Measurements from ENCODE around the gene CELSR1. TPM values are rescaled to one million over a fixed set of nuclear protein-coding genes. Genes with fewer than 3 reads are reported as not detected.
A peak's percentile ranks its signal among the peaks of the same experiment; 100 is the strongest.

CELSR1 gene
- total and polyA plus RNA-seq, 2 donors (not counting 1 experiment from before 2014, with no cell fraction given), result 30.2 to 34.8 TPM

DNA sequence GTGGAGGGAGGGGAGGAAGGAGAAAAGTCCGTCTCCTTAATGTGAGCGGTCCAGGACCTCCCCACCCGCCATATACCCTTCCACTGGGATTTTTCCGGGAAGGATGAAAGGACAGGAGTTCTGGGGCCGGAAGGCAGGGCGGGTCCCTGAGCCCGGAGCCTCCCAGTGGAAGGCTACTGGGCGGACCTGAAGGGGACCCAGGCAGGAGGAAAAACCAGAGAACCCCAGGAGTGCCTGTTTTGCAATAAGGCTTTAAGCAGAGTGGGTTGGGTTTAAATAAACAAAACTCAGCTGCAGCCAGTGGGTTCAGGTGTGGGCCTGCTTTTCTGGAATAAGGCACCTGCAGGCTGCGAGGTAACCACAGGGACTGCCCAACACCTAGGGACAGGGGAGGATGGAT, 1.7 kb upstream of the CELSR1 start:
- Histone ChIP-seq H3K4me3 (ENCODE audit: control extremely low read depth in 1 of 5, extremely low read depth in 1 of 5, insufficient read depth in 1 of 5, low read depth in 2 of 5, low read length in 4 of 5) (no peak overlapping the region), H2AFZ (ENCODE audit: insufficient read depth, low read depth, low read length, poor library complexity, severe bottlenecking) (no peak overlapping the region), H3K36me3 (replicated peaks in 1 of 2; ENCODE audit: control extremely low read depth in 1 of 2, control insufficient read depth in 1 of 2, extremely low read depth in 1 of 2, insufficient read depth in 2 of 2, low read length in 1 of 2) (no peaks in the 10 kb centered on the region), H3K27me3 (replicated peaks in 1 of 4; ENCODE audit: control extremely low read depth in 1 of 4, control insufficient read depth in 3 of 4, insufficient read depth in 4 of 4, low read length in 3 of 4) (peaks cover 0 to 54% (median 19%) of the 10 kb centered on the region in 4 experiments), H3K27ac (ENCODE audit: low read length in 2 of 2) (no peak overlapping the region), H3K4me2 (replicated peaks; ENCODE audit: low read depth, low read length, poor library complexity, severe bottlenecking) (no peak overlapping the region), H3K4me1 (ENCODE audit: control insufficient read depth in 2 of 2, insufficient read depth in 2 of 2, low read length in 2 of 2) (peaks cover 11 to 18% of the 10 kb centered on the region in 2 donors), H3K79me2 (ENCODE audit: control insufficient read depth, insufficient read depth, low read length) (no peaks in the 10 kb centered on the region), H3K9ac (ENCODE audit: low read length) (no peak overlapping the region), H3K9me3 (ENCODE audit: control extremely low read depth in 1 of 3, control insufficient read depth in 2 of 3, insufficient read depth in 1 of 3, low read length in 2 of 3) (peaks cover 0 to 14% (median 0%) of the 10 kb centered on the region in 3 donors), H4K20me1 (ENCODE audit: control insufficient read depth, insufficient read depth, low read length, poor library complexity, severe bottlenecking) (no peaks in the 10 kb centered on the region)
- Mint-ChIP-seq H3K4me3 (peak overlapping the region; percentile 74), H3K27me3 (peaks cover 53% of the 10 kb centered on the region), H3K27ac (no peak overlapping the region), H3K4me1 (peaks cover 11% of the 10 kb centered on the region), H3K9me3 (ENCODE audit: insufficient read depth) (no peaks in the 10 kb centered on the region)
- POLR2A ChIA-PET, result no interaction called here
- no peak for TF ChIP-seq EZH2 (IDR thresholded peaks at IDR 0.05; ENCODE audit: borderline replicate concordance, insufficient read depth, low read depth, low read length, poor library complexity, severe bottlenecking)
- TF ChIP-seq, protein P1, sequence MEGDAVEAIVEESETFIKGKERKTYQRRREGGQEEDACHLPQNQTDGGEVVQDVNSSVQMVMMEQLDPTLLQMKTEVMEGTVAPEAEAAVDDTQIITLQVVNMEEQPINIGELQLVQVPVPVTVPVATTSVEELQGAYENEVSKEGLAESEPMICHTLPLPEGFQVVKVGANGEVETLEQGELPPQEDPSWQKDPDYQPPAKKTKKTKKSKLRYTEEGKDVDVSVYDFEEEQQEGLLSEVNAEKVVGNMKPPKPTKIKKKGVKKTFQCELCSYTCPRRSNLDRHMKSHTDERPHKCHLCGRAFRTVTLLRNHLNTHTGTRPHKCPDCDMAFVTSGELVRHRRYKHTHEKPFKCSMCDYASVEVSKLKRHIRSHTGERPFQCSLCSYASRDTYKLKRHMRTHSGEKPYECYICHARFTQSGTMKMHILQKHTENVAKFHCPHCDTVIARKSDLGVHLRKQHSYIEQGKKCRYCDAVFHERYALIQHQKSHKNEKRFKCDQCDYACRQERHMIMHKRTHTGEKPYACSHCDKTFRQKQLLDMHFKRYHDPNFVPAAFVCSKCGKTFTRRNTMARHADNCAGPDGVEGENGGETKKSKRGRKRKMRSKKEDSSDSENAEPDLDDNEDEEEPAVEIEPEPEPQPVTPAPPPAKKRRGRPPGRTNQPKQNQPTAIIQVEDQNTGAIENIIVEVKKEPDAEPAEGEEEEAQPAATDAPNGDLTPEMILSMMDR (IDR thresholded peaks at IDR 0.05), result no peak
- intact Hi-C loops (cut with micrococcal nuclease), result no loop called here
- no peak for DNase-seq
- ATAC-seq (ENCODE audit: low read depth), result no peak
- WGBS (ENCODE audit: insufficient coverage), result 75% methylated on average over 6 of the region's 9 CpGs
- CTCF ChIA-PET, result interaction anchor here (1.2 to 6.8 kb wide), 3 partner anchors 25 to 172 kb away, joined by 4 to 142 read pairs (median 13); no protein-coding TSS in a partner anchor

DNA sequence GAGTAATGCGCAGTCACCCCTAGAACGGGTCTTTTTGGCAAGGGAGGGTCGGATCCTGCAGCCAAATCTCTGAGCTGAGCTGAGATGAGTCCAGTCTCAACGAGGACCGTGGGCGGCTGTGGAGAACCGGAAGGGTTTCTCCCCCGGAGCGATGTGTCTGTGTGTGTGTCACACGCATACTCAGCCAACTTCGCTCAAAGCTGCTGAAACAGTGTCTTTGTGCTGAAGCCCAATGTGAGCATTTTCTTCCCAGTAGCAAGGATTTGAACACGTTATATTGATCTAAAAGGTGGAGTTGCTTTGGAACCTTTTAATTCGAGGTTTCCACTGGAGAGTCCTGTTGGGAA, 1.4 kb upstream of the CELSR1 start:
- ATAC-seq (ENCODE audit: low read depth) (no peak), DNase-seq (no peak)
- Histone ChIP-seq H3K79me2 (ENCODE audit: control insufficient read depth, insufficient read depth, low read length) (no peaks in the 10 kb centered on the region), H3K36me3 (replicated peaks in 1 of 2; ENCODE audit: control extremely low read depth in 1 of 2, control insufficient read depth in 1 of 2, extremely low read depth in 1 of 2, insufficient read depth in 2 of 2, low read length in 1 of 2) (no peaks in the 10 kb centered on the region), H4K20me1 (ENCODE audit: control insufficient read depth, insufficient read depth, low read length, poor library complexity, severe bottlenecking) (no peaks in the 10 kb centered on the region), H3K9me3 (ENCODE audit: control extremely low read depth in 1 of 3, control insufficient read depth in 2 of 3, insufficient read depth in 1 of 3, low read length in 2 of 3) (peaks cover 0 to 14% (median 0%) of the 10 kb centered on the region in 3 donors), H2AFZ (ENCODE audit: insufficient read depth, low read depth, low read length, poor library complexity, severe bottlenecking) (no peak overlapping the region), H3K4me1 (ENCODE audit: control insufficient read depth in 2 of 2, insufficient read depth in 2 of 2, low read length in 2 of 2) (peaks cover 11 to 18% of the 10 kb centered on the region in 2 donors), H3K4me3 (ENCODE audit: control extremely low read depth in 1 of 5, extremely low read depth in 1 of 5, insufficient read depth in 1 of 5, low read depth in 2 of 5, low read length in 4 of 5) (no peak overlapping the region), H3K27me3 (replicated peaks in 1 of 4; ENCODE audit: control extremely low read depth in 1 of 4, control insufficient read depth in 3 of 4, insufficient read depth in 4 of 4, low read length in 3 of 4) (peaks cover 0 to 54% (median 19%) of the 10 kb centered on the region in 4 experiments), H3K27ac (ENCODE audit: low read length in 2 of 2) (no peak overlapping the region), H3K4me2 (replicated peaks; ENCODE audit: low read depth, low read length, poor library complexity, severe bottlenecking) (peak overlapping the region; percentile 82), H3K9ac (ENCODE audit: low read length) (no peak overlapping the region)
- H3K4me3 Mint-ChIP-seq, result peak overlapping the region; percentile 74
- no peaks in the 10 kb centered on the region for H3K9me3 Mint-ChIP-seq (ENCODE audit: insufficient read depth)
- peaks cover 11% of the 10 kb centered on the region for H3K4me1 Mint-ChIP-seq
- ChIA-PET POLR2A (no interaction called here), CTCF (interaction anchor here (0.9 to 2.3 kb wide), 3 partner anchors 24 to 171 kb away, joined by 3 to 13 read pairs (median 4); no protein-coding TSS in a partner anchor)
- TF ChIP-seq, protein P1 (IDR thresholded peaks at IDR 0.05), result no peak
- no peak for TF ChIP-seq EZH2 (IDR thresholded peaks at IDR 0.05; ENCODE audit: borderline replicate concordance, insufficient read depth, low read depth, low read length, poor library complexity, severe bottlenecking)
- H3K27ac Mint-ChIP-seq, result no peak overlapping the region
- 9% methylated on average over 11 of the region's 13 CpGs for WGBS (ENCODE audit: insufficient coverage)
- H3K27me3 Mint-ChIP-seq, result peaks cover 53% of the 10 kb centered on the region
- intact Hi-C loops (cut with micrococcal nuclease), result no loop called here
